Ovary (tissue), 9 donors: ENCODE data around the gene PGK1. TPM values are rescaled to one million over a fixed set of nuclear protein-coding genes. Genes with fewer than 3 reads are reported as not detected.

Experiments used
- DNase-seq, 5 donors: peaks; one replicate each; pipeline ENCODE4 v3.0.0-alpha.2; 2019 to 2020
- H3K27ac ChIP-seq, 2 donors: fragments of 200-600 bp; one replicate each; pipeline versions ENCODE4 v1.5.1 to v1.8.0; 2019 to 2022
- H3K27me3 ChIP-seq: fragments of 200-600 bp; one replicate; pipeline ENCODE4 v1.8.0; 2022
- H3K36me3 ChIP-seq: fragments of 200-600 bp; sonication (generic); one replicate; pipeline ENCODE4 v1.5.1; 2019
- H3K4me1 ChIP-seq: one replicate; pipeline ENCODE4 v1.8.1; 2013; ENCODE audit warnings: mild to moderate bottlenecking, moderate library complexity; ENCODE audit not compliant: insufficient read depth
- H3K4me3 ChIP-seq: fragments of 200-600 bp; sonication (generic); one replicate; pipeline ENCODE4 v1.5.1; 2017
- H3K9me3 ChIP-seq, 2 donors: fragments of 200-600 bp in 1 of 2; sonication (generic) in 1 of 2; one replicate each; pipeline versions ENCODE4 v1.5.1 to v1.8.1; 2013 to 2019; ENCODE audit warnings: mild to moderate bottlenecking in 1 of 2, moderate library complexity in 1 of 2
- CTCF ChIP-seq, 3 donors: fragments of 450-650 bp in 2 of 3; fragments of 200-600 bp in 1 of 3; IDR thresholded peaks; one replicate each; pipeline versions ENCODE4 v1.5.1 to v1.8.0; 2016 to 2022; ENCODE audit warnings: antibody characterized with exemption in 3 of 3, mild to moderate bottlenecking in 1 of 3
- EP300 ChIP-seq: sonication (generic); formaldehyde crosslinking; IDR thresholded peaks from one replicate; pipeline ENCODE4 v1.6.1; 2017; ENCODE audit warnings: antibody characterized with exemption
- POLR2A ChIP-seq: fragments of 450-650 bp; IDR thresholded peaks from one replicate; pipeline ENCODE4 v1.6.1; 2017; ENCODE audit warnings: antibody characterized with exemption, mild to moderate bottlenecking, moderate library complexity
- WGBS, 3 donors: extraction: QIAGEN DNeasy Blood & Tissue Kit in 1 of 3; methylation state at CpG; one replicate each; pipeline versions ENCODE4 v1.1.5 to v1.1.7; 2013 to 2017; 5-methylcytosine and 5-hydroxymethylcytosine counted together
- intact Hi-C, 4 donors: fragments of 100-400 bp; cut with DNase I; formaldehyde crosslinking; loops; one replicate each; pipeline versions ENCODE4 v1.11.0 to v1.15.1; 2022 to 2023
- polyA plus RNA-seq, 2 donors: library from polyadenylated mRNA; stranded (reverse); fragments of 200-250 nt in 1 of 2; fragments of 350-450 nt in 1 of 2; fragmentation: Illumina TruSeq in 1 of 2; extraction: RNeasy Lipid Tissue Mini Kit (QIAGEN cat#74804) in 1 of 2; gene quantifications; one replicate each; pipeline ENCODE4 v1.2.3, GENCODE V29; 2013 to 2014
- total RNA-seq, 7 donors: library from RNA; depleted of rRNA in 2 of 7; stranded (reverse); fragments of >200 nt in 2 of 7; fragmentation: NEBNext Ultra II Directional in 3 of 7; extraction: Animal tissue kit (Norgen Biotek cat#: 25700) in 3 of 7; gene quantifications; one replicate each; pipeline versions ENCODE4 v1.1.0 to v1.2.4, GENCODE V29; 2016 to 2023
- donor health status: DM: no; HTN: no; CAD: no; lungs with moderate emphysema.
- donor health status: DM: no; HTN: no; CAD: no.
- donor health status: Bipolar disorder and iron deficiency.
- donor health status: DM: yes; HTN: yes; CAD: no.
- donor health status: DM: no; HTN: no; CAD: no.
- donor health status: DM: yes; HTN: yes; CAD: no.

PGK1 gene
- total and polyA plus RNA-seq, 9 donors = 72.5 to 251 (median 132) TPM

- TF ChIP-seq CTCF (IDR thresholded peaks at IDR 0.05) (no peak), EP300 (no peak), POLR2A (no peak)
- no peaks in the 10 kb centered on the region for H3K36me3 ChIP-seq
- no peak overlapping the region for H3K4me3 ChIP-seq
- 85 to 96% (median 90%) methylated on average over 1 of the region's 1 CpG for WGBS, 3 donors
- no peaks in the 10 kb centered on the region for H3K9me3 ChIP-seq
- no peaks in the 10 kb centered on the region for H3K4me1 ChIP-seq
- intact Hi-C loops = no loop called here
- H3K27me3 ChIP-seq = no peaks in the 10 kb centered on the region
- DNase-seq = no peak
- no peak overlapping the region for H3K27ac ChIP-seq
Measured at GRCh38 chrX:78118628-78119027, 14.6 kb downstream of the PGK1 start.

GRCh38 chrX:78119521-78120227 is 15.6 kb downstream of the PGK1 start:
- Histone ChIP-seq H3K9me3 (no peaks in the 10 kb centered on the region), H3K27ac (no peak overlapping the region), H3K27me3 (no peaks in the 10 kb centered on the region), H3K4me1 (no peaks in the 10 kb centered on the region), H3K4me3 (no peak overlapping the region), H3K36me3 (no peaks in the 10 kb centered on the region)
- intact Hi-C loops = no loop called here
- no peak for DNase-seq
- TF ChIP-seq CTCF (IDR thresholded peaks at IDR 0.05) = no peak
- no peak for TF ChIP-seq POLR2A
- TF ChIP-seq EP300 = no peak
- 68 to 72% (median 71%) methylated on average over 9 of the region's 9 CpGs for WGBS, 3 donors

- H3K27ac ChIP-seq = no peak overlapping the region
- no peak overlapping the region for H3K4me3 ChIP-seq
- no peaks in the 10 kb centered on the region for H3K36me3 ChIP-seq
- H3K9me3 ChIP-seq = no peaks in the 10 kb centered on the region
- TF ChIP-seq POLR2A (no peak), EP300 (no peak), CTCF (IDR thresholded peaks at IDR 0.05) (no peak)
- DNase-seq = no peak
- H3K27me3 ChIP-seq = no peaks in the 10 kb centered on the region
- H3K4me1 ChIP-seq = no peaks in the 10 kb centered on the region
- intact Hi-C loops = no loop called here
Measured at GRCh38 chrX:78123190-78123589, 19.1 kb downstream of the PGK1 start.

DNA sequence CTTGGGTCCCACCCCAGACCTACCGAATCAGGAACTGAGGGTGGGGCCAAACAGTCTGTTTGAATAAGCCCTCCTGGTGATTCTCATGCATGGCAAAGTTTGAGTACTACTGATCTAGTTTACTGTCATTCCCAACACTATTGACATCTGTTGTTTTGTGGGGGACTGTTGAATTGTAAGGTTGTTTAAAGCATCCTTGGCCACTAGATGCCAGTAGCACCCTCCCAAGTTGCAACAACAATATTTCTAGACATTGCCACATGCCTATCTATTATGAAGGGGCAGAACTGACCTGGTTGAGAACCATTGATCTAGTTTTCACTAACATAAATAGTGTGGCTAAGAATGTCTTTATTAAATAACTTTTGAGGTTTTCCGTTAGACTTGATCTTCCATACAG is 20.3 kb downstream of the PGK1 start:
- no peak overlapping the region for H3K4me3 ChIP-seq
- no peaks in the 10 kb centered on the region for H3K27me3 ChIP-seq
- 70 to 74% (median 71%) methylated on average over 2 of the region's 2 CpGs for WGBS, 3 donors
- no peaks in the 10 kb centered on the region for H3K36me3 ChIP-seq
- no peak for DNase-seq
- intact Hi-C loops = no loop called here
- TF ChIP-seq POLR2A = no peak
- TF ChIP-seq EP300 = no peak
- no peak for TF ChIP-seq CTCF (IDR thresholded peaks at IDR 0.05)
- H3K27ac ChIP-seq = no peak overlapping the region
- no peaks in the 10 kb centered on the region for H3K9me3 ChIP-seq
- H3K4me1 ChIP-seq = no peaks in the 10 kb centered on the region
